Adipocyte (in vitro differentiated cells): ENCODE data around the gene CENPP.
"Not testable (repeated sequence)": the region's sequence is repeated elsewhere in the genome, so short reads cannot be mapped to it uniquely, and the experiment has no call there.

Experiments
- DNase-seq: peaks from one replicate; pipeline ENCODE4 v3.0.0-alpha.2; 2015; ENCODE audit warnings: low read depth
- H3K27me3 ChIP-seq: replicated peaks from 2 replicates; pipeline ENCODE4 v1.7.0; 2013; ENCODE audit warnings: mild to moderate bottlenecking, low read length, moderate library complexity; ENCODE audit not compliant: control insufficient read depth, insufficient read depth
- H3K36me3 ChIP-seq: 2 replicates; pipeline ENCODE4 v1.7.0; 2013; ENCODE audit warnings: low read length, mild to moderate bottlenecking, moderate library complexity; ENCODE audit not compliant: control insufficient read depth, insufficient read depth, severe bottlenecking
- H3K4me1 ChIP-seq: 2 replicates; pipeline ENCODE4 v1.7.0; 2013; ENCODE audit warnings: mild to moderate bottlenecking, low read length, moderate library complexity; ENCODE audit not compliant: control insufficient read depth, insufficient read depth
- H3K4me3 ChIP-seq: 2 replicates; pipeline ENCODE4 v1.7.0; 2013; ENCODE audit warnings: mild to moderate bottlenecking, low read length, moderate library complexity
- H3K9ac ChIP-seq: 2 replicates; pipeline ENCODE4 v1.7.0; 2013; ENCODE audit warnings: mild to moderate bottlenecking, low read length, moderate library complexity
- H3K9me3 ChIP-seq: 2 replicates; pipeline ENCODE4 v1.7.0; 2013; ENCODE audit warnings: mild to moderate bottlenecking, low read length, moderate library complexity; ENCODE audit not compliant: control insufficient read depth

CENPP gene

DNA sequence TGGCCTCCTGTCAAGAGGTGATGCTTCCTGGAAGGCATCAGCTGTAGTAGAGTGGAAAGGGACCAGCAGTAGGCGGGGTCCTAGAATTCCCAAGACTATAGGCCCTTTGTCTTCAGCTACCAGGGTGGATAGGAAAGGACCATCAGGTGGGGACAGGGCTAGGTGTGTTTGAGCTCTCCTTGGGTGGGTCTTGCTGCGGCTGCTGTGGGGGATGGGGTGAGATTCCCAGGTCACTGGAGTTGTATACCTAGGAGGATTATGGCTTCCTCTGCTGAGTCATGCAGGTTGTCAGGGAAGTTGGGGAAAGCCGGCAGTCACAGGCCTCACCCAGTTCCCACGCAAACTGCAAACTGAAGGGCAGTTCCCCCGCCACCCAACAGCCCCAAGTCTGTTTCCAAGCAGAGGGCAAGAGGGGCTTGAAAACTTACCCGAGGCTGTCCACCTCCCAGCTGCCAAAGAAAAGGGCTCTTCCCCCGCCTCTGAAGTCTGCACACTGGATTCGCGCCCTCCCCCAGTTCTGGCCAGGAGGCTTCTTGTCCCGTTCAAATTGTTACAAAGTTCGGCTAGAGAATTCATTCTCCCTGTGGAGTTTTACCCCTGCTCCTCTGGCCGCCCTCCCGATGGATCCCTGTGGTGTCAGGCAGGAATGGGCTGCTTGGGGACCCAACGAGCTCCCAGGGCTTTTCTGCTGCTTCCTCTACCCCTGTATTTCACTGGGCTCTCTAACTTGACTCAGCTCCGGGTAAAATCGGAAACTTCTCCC, 233.0 kb downstream of the CENPP start:
- H3K36me3 ChIP-seq, result no peaks in the 10 kb centered on the region
- peaks cover 15% of the 10 kb centered on the region for H3K4me1 ChIP-seq
- H3K4me3 ChIP-seq, result no peak overlapping the region
- H3K9ac ChIP-seq, result peak overlapping the region; percentile 20
- no peaks in the 10 kb centered on the region for H3K27me3 ChIP-seq
- no peak for DNase-seq
- H3K9me3 ChIP-seq, result no peaks in the 10 kb centered on the region

DNA sequence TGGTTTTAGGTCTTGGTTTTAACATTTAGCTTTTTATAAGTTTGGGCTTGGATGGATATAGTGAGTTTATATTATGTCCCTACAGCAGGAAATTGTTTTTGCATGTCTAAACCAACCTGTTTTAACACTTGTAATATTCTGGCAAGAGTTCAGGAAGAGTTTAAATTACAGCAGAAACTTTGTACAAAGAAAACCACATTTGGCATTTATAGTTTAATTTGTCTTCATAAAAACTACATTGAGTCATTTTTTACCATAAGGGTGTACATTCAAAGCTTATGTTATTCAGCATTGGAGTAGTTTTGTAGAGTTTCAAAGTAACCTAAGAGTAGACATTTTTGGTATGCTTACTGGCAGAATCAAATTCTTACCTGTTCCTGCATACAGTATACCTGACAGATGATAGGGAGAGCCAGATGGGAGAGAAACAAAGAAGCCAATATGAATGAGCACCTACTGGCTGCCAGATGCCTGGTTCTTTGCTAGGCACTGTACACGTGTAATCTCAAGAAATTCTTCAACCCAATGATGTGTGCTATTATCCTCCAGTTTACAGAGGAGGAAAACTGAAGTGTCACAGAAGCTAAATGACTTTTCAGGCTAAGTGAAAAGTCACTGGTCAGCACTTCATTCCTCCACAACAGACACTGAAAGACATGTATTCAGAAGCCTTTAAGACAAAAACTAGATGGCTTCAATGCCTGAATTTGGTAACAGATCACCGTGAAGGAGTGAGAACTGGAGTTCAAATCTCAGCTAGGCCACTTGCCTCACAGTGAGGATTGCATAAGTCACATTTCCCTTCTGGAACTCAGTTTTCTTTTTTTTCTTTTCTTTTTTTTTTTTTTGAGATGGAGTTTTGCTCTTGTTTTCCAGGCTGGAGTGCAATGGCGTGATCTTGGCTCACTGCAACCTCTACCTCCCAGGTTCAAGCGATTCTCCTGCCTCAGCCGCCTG, 235.9 kb downstream of the CENPP start:
- H3K27me3 ChIP-seq, result no peaks in the 10 kb centered on the region
- peaks cover 29% of the 10 kb centered on the region for H3K4me1 ChIP-seq
- no peak overlapping the region for H3K9ac ChIP-seq
- peak; percentile 23 for DNase-seq
- H3K9me3 ChIP-seq, result no peaks in the 10 kb centered on the region
- H3K36me3 ChIP-seq, result no peaks in the 10 kb centered on the region
- no peak overlapping the region for H3K4me3 ChIP-seq

DNA sequence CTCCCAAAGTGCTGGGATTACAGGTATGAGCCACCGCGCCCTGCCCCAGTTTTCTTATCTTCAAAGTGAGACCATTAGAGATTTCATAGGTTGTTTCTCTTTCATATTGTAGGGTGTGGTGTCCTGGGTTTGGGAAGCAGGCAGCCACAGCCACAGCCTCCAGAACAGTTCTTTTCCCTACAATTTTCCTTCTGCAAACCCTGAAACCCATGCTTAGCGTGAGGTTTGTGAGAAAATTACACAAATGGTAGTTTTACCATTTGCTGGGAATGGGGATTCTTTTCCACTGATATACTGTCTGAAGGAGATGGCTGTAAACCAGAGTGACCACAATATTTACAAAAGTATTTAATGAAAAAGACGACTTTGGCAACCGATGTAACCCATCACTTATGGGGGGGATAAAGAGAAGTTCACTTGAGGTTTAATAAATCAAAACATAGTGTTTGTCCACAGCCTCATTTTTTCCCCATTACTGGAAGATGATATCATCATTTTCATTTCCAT, 236.8 kb downstream of the CENPP start:
- Histone ChIP-seq H3K27me3 (no peaks in the 10 kb centered on the region), H3K4me1 (peaks cover 29% of the 10 kb centered on the region), H3K9ac (peak overlapping the region; percentile 50), H3K36me3 (no peaks in the 10 kb centered on the region), H3K4me3 (peak overlapping the region; percentile 29), H3K9me3 (no peaks in the 10 kb centered on the region)
- peak; percentile 16 for DNase-seq

DNA sequence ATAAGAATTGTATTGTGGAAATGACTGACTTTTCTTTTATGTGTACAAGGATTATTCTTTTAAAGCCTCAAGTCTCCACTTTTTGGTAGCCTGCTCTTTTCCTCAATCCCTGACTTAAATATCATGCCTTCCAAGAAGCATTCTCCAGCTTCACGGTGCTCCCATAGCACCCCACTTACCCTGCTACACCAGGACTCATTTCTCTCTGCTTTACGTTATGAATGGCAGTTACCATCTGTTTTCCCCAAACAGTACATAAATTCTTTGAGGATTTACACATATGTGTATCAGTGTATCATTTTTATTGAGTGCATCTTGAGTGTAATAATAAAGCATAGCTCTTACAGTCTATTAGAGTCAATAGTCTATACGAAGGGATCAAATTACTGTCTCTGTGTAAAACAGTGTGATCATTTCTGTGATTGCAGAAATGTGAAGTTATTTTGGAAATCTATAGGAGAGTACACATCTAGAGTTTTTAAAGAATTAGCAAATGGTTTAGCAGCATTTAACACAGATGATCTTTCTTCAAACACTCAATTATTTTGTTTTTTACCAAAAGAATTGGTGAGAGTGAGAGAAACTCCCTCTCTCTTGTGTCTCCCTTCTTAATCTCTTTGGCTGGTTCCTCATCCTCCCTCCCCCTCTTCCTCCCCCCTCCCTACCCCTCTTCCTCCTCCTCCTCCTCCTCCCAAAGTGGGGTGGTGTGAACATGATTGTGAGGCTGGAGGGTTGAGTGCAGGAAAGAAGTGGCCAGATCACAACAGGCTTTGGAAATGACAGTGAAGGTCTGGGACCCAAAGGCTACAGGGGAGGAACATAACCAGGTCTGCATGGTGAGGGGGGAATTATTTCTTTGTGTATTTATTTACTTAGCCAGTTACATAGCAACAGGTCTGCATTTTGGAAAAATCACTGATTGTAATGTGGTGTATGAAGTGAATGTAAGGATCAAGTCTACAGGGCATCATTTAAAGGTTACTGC, 237.7 kb downstream of the CENPP start:
- H3K4me3 ChIP-seq, result no peak overlapping the region
- H3K27me3 ChIP-seq, result no peaks in the 10 kb centered on the region
- H3K9ac ChIP-seq, result no peak overlapping the region
- H3K36me3 ChIP-seq, result no peaks in the 10 kb centered on the region
- no peaks in the 10 kb centered on the region for H3K9me3 ChIP-seq
- DNase-seq, result no peak
- peaks cover 29% of the 10 kb centered on the region for H3K4me1 ChIP-seq

DNA sequence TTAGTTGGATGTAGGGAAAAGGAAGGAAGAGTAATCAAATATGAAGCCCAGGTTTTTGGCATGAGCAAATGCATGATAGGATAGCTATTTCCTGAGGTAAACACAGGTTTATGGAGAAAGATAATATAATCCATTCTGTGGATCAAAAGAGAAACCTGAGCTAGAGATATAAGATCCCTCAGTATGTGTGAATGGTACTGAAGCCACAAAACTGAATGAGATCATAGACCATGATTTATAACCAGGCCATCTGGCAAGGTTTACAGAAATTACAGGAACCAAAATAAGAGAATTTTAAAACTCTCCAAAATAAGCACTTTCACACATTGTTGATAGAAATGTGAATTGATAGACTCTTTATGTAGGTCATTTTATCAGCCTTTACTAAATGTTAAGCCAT, 238.8 kb downstream of the CENPP start:
- H3K27me3 ChIP-seq, result no peaks in the 10 kb centered on the region
- no peaks in the 10 kb centered on the region for H3K36me3 ChIP-seq
- H3K4me3 ChIP-seq, result no peak overlapping the region
- peaks cover 29% of the 10 kb centered on the region for H3K4me1 ChIP-seq
- DNase-seq, result peak; percentile 16
- H3K9ac ChIP-seq, result no peak overlapping the region
- no peaks in the 10 kb centered on the region for H3K9me3 ChIP-seq

DNA sequence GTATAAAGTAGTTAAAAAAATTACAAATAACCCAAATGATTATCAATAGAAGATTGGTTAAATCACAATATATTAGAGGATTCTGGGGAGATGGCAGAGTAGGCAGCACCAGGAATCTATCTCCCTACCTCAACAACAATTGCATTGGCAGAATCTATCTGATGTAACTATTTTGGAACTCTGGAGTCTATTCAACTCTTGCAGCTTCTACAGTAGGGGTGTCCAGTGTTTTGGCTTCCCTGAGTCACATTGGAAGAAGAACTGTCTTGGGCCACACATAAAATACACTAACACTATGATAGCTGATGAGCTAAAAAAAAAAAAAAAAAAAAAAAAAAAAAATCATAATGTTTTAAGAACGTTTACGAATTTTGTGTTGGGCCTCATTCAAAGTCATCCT, 239.2 kb downstream of the CENPP start:
- Histone ChIP-seq H3K9me3 (no peaks in the 10 kb centered on the region), H3K4me3 (no peak overlapping the region), H3K36me3 (no peaks in the 10 kb centered on the region), H3K4me1 (peaks cover 29% of the 10 kb centered on the region), H3K27me3 (no peaks in the 10 kb centered on the region), H3K9ac (no peak overlapping the region)
- no peak for DNase-seq

DNA sequence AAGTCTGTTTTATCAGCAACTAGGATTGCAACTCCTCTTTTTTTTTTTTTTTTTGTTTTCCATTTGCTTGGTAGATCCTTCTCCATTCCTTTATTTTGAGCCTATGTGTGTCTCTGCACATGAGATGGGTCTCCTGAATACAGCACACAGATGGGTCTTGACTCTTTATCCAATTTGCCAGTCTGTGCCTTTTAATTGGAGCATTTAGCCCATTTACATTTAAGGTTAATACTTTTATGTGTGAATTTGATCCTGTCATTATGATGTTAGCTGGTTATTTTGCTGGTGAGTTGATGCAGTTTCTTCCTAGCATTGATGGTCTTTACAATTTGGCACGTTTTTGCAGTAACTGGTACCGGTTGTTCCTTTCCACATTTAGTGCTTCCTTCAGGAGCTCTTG, 246.1 kb downstream of the CENPP start:
- DNase-seq, H3K4me1 ChIP-seq: not testable (repeated sequence)

DNA sequence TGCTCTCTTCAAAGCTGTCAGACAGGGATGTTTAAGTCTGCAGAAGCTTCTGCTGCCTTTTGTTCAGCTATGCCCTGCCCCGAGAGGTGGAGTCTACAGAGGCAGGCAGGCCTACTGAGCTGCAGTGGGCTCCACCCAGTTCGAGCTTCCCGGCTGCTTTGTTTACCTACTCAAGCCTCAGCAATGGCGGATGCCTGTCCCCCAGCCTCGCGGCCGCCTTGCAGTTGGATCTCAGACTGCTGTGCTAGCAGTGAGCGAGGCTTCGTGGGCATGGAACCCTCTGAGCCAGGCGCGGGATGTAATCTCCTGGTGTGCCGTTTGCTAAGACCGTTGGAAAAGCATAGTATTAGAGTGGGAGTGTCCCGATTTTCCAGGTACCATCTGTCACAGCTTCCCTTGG, 247.9 kb downstream of the CENPP start:
- not testable (repeated sequence) for H3K9me3 ChIP-seq, H3K27me3 ChIP-seq, H3K9ac ChIP-seq, DNase-seq, H3K36me3 ChIP-seq, H3K4me3 ChIP-seq, H3K4me1 ChIP-seq

More for the DNA sequence above, 246.1 kb downstream of the CENPP start:
- not testable (repeated sequence) for H3K27me3 ChIP-seq, H3K4me3 ChIP-seq, H3K36me3 ChIP-seq, H3K9ac ChIP-seq, H3K9me3 ChIP-seq

DNA sequence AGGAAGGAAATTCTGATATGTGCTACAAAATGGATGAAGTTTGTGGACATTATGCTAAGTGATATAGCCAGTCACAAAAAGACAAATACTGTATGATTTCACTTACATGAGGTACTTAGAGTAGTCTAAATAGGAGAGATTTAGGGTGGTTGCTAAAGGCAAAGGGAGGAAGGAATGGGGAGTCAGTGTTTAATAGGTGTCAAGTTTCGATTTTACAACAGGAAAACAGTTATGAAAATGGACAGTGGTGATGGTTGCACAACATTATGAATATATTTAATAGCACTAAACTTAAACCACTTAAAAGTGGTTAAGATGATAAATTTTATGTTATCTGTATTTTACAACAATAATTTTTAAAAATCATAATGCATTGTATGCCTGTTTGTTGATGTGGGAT, 250.4 kb downstream of the CENPP start:
- no peaks in the 10 kb centered on the region for H3K27me3 ChIP-seq
- DNase-seq, result no peak
- H3K9me3 ChIP-seq, result no peaks in the 10 kb centered on the region
- H3K4me1 ChIP-seq, result no peaks in the 10 kb centered on the region
- no peak overlapping the region for H3K4me3 ChIP-seq
- H3K36me3 ChIP-seq, result no peaks in the 10 kb centered on the region
- H3K9ac ChIP-seq, result no peak overlapping the region

DNA sequence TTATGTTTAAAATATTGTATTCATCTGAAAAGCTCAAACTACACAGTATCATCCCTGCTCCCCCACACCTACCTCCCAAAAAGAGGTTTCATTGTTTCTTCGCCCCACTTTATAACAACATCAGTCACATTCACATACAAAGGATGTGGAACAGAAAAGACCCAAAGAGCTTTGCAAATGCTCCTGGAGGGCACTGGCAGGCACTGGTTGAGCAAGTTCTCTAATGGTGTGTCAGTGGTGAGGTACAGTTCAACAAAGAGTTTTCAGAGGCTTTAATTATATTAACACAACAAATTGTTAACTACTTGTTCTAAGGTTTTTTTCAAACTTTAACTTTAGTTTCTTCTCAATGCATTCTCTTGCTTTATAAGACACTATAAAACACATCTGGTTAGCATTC, 264.2 kb downstream of the CENPP start:
- H3K27me3 ChIP-seq, result no peaks in the 10 kb centered on the region

More for the DNA sequence above, 264.2 kb downstream of the CENPP start:
- no peaks in the 10 kb centered on the region for H3K36me3 ChIP-seq
- no peak for DNase-seq
- peaks cover 25% of the 10 kb centered on the region for H3K4me1 ChIP-seq
- peak overlapping the region; percentile 38 for H3K9ac ChIP-seq
- H3K4me3 ChIP-seq, result peak overlapping the region; percentile 15
- no peaks in the 10 kb centered on the region for H3K9me3 ChIP-seq
